ENCODE measurements around the gene HTR2B. TPM values are rescaled to one million over a fixed set of nuclear protein-coding genes. Genes with fewer than 3 reads are reported as not detected.
A peak's percentile ranks its signal among the peaks of the same experiment; 100 is the strongest.

The HTR2B gene
- total RNA-seq, 1 donor from 2014 or later: 2.6 TPM

DNA sequence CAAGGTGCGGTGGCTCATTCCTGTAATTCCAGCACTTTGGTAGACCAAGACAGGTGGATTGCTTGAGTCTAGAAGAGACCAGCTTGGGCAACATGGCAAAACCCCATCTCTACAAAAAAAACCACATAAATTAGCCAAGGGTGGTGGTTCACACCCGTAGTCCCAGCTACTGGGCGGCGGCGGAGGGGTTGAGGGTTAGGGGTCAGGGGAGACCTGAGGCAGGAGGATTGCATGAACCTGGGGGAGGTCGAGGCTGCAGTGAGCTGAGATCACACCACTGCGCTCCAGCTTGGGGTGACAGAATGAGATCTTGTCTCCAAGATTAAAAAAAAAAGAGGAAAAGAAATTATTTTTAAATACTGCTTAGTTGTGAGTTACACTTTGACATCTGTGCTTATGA is 1.3 kb upstream of the HTR2B start:
- H3K4me3 ChIP-seq: no peak overlapping the region
- no peaks in the 10 kb centered on the region for H3K9me3 ChIP-seq
- no peaks in the 10 kb centered on the region for H3K36me3 ChIP-seq
- H3K4me1 ChIP-seq: peaks cover 15% of the 10 kb centered on the region
- TF ChIP-seq, protein P1, sequence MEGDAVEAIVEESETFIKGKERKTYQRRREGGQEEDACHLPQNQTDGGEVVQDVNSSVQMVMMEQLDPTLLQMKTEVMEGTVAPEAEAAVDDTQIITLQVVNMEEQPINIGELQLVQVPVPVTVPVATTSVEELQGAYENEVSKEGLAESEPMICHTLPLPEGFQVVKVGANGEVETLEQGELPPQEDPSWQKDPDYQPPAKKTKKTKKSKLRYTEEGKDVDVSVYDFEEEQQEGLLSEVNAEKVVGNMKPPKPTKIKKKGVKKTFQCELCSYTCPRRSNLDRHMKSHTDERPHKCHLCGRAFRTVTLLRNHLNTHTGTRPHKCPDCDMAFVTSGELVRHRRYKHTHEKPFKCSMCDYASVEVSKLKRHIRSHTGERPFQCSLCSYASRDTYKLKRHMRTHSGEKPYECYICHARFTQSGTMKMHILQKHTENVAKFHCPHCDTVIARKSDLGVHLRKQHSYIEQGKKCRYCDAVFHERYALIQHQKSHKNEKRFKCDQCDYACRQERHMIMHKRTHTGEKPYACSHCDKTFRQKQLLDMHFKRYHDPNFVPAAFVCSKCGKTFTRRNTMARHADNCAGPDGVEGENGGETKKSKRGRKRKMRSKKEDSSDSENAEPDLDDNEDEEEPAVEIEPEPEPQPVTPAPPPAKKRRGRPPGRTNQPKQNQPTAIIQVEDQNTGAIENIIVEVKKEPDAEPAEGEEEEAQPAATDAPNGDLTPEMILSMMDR (IDR thresholded peaks at IDR 0.05): no peak
- no peak overlapping the region for H3K27ac ChIP-seq
- intact Hi-C loops (cut with DNase I): no loop called here
- DNase-seq (no peak), ATAC-seq (no peak)
- no peaks in the 10 kb centered on the region for H3K27me3 ChIP-seq

DNA sequence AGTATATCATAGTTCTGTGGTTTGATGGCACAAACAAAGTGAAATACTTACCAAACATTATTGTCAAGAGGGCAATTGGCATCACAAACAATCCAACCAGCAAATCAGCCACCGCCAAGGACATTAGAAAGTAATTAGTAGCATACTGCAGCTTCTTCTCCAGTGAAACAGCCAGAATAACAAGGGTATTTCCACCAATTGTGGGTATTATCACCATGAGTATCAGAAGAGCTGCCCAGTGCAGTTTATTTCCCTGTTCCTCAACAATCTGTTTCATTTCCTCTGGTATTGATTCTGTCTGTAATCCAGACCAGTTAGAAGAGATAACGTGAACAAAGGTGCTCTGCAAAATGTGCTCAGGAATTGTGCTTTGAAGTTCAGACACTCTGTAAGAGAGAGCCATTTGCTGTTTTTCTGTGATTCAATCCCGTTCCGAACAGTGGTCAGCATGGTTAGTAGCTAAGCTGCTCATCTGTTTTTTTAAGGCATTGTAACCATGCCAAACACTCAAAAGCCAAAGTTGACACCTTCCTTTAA is 1.4 kb downstream of the HTR2B start:
- peaks cover 15% of the 10 kb centered on the region for H3K4me1 ChIP-seq
- H3K27me3 ChIP-seq: no peaks in the 10 kb centered on the region
- DNase-seq (no peak), ATAC-seq (no peak)
- peak overlapping the region; percentile 25 for H3K4me3 ChIP-seq
- peak overlapping the region; percentile 27 for H3K27ac ChIP-seq
- TF ChIP-seq, protein P1 (IDR thresholded peaks at IDR 0.05): no peak
- intact Hi-C loops (cut with DNase I): no loop called here
- no peaks in the 10 kb centered on the region for H3K36me3 ChIP-seq
- no peaks in the 10 kb centered on the region for H3K9me3 ChIP-seq

DNA sequence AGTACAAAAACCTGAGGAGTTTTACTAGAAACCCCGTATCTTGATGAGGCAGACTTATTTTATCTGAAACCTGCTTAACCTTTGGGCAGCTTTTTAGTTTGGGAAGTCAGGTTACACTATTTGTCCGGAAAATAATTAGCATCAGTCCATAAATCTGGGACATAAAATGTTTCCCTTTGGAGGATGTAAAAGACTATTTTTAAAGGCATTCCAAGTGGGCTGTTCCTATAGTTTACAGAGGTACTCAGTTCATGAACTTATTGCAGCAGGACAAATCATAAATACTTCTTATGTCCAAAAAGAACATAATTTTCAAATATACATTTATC is 6.3 kb downstream of the HTR2B start:
- Histone ChIP-seq H3K36me3 (no peaks in the 10 kb centered on the region), H3K4me1 (peaks cover 7% of the 10 kb centered on the region), H3K9me3 (no peaks in the 10 kb centered on the region), H3K4me3 (no peak overlapping the region), H3K27ac (no peak overlapping the region), H3K27me3 (no peaks in the 10 kb centered on the region)
- ATAC-seq (no peak), DNase-seq (no peak)
- intact Hi-C loops (cut with DNase I): no loop called here
- TF ChIP-seq, protein P1 (IDR thresholded peaks at IDR 0.05): no peak

DNA sequence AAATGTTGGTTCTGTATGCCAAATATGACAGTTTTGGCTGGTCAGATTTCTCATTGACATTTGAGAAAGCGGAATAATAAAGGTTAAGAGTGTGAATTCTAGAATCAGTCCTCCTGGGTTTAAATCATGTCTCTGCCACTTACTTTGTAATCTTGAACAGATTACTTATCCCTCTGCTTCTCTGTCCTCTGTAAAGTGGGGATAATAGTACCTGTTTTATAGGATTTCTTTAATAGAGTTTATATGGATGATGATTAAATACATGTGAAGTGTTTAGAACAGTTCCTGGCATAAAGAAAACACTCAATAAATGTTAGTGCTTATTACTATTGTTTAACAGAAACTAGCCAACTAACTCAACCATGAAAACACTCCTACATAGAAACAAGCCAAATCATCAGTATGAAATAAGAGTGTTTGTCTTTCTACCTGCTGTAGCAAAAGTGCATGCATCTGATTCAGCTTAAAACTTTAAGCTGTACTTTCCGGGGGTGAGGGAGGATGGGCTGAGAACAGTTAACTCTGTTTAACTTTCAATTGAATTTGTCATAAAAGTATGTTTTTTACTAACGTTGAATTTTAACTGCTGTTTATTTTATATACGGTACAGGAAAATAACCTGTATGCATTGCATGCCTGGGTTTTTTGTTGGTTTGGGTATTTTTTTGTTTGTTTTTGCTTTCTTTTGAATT is 6.8 kb downstream of the HTR2B start:
- no peaks in the 10 kb centered on the region for H3K36me3 ChIP-seq
- TF ChIP-seq, protein P1 (IDR thresholded peaks at IDR 0.05): no peak
- H3K27ac ChIP-seq: no peak overlapping the region
- H3K27me3 ChIP-seq: no peaks in the 10 kb centered on the region
- DNase-seq (no peak), ATAC-seq (no peak)
- H3K4me3 ChIP-seq: no peak overlapping the region
- H3K9me3 ChIP-seq: no peaks in the 10 kb centered on the region
- intact Hi-C loops (cut with DNase I): no loop called here
- H3K4me1 ChIP-seq: peaks cover 7% of the 10 kb centered on the region

DNA sequence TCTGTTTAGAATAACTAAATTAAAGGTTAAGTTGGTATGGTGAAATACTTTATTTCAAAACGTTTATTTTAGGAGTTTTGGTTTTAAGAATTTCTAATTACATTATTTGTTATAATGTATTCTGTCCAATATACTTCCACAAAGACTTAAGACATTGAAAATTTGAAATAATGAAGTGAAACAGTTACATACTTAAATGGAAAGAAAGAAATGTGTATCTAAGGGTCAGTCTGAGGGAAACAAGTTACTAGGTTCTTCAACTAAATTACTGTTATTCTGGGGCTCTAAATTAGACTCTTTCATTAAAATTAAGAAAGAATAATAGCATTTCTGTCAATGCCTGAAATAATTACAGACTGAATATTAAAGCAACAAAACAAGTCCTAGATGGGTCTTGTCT is 7.7 kb downstream of the HTR2B start:
- H3K27ac ChIP-seq: no peak overlapping the region
- H3K4me1 ChIP-seq: no peaks in the 10 kb centered on the region
- H3K4me3 ChIP-seq: no peak overlapping the region
- no peaks in the 10 kb centered on the region for H3K36me3 ChIP-seq
- TF ChIP-seq, protein P1 (IDR thresholded peaks at IDR 0.05): no peak
- no peak for ATAC-seq
- intact Hi-C loops (cut with DNase I): no loop called here
- no peak for DNase-seq
- H3K9me3 ChIP-seq: no peaks in the 10 kb centered on the region
- no peaks in the 10 kb centered on the region for H3K27me3 ChIP-seq
